HFFc6 (cell line): ENCODE results near the gene MTRR. TPM values are rescaled to one million over a fixed set of nuclear protein-coding genes. Genes with fewer than 3 reads are reported as not detected.
A peak's percentile ranks its signal among the peaks of the same experiment; 100 is the strongest.
"Not testable (repeated sequence)": the region's sequence is repeated elsewhere in the genome, so short reads cannot be mapped to it uniquely, and the experiment has no call there.

Experiments
- DNase-seq: peaks from one replicate; pipeline ENCODE4 v3.0.0-alpha.2; 2018
- H3K27ac Mint-ChIP-seq: 2 replicates; pipeline ENCODE4 v1.8.0; 2020; ENCODE audit warnings: mild to moderate bottlenecking, mixed read lengths
- H3K27me3 Mint-ChIP-seq: 2 replicates; pipeline ENCODE4 v1.8.0; 2021; ENCODE audit warnings: mild to moderate bottlenecking, moderate library complexity, mixed read lengths; ENCODE audit not compliant: insufficient read depth
- H3K36me3 Mint-ChIP-seq: 2 replicates; pipeline ENCODE4 v1.8.0; 2021; ENCODE audit warnings: low read depth, mixed read lengths
- H3K4me1 Mint-ChIP-seq: 2 replicates; pipeline ENCODE4 v1.8.0; 2020; ENCODE audit warnings: low read depth, mixed read lengths
- H3K4me3 Mint-ChIP-seq: 2 replicates; pipeline ENCODE4 v1.8.0; 2020; ENCODE audit warnings: mild to moderate bottlenecking, moderate library complexity, mixed read lengths
- H3K9me3 Mint-ChIP-seq: 2 replicates; pipeline ENCODE4 v1.8.0; 2020; ENCODE audit warnings: mild to moderate bottlenecking, mixed read lengths
- total RNA-seq, 6 experiments: library from RNA; stranded (reverse); fragmentation: NEBNext Ultra II Directional; extraction: Animal tissue kit (Norgen Biotek cat#: 25700); gene quantifications; 2 replicates in 1 of 6; 3 replicates in 5 of 6; pipeline ENCODE4 v1.2.3, GENCODE V29; 2021
- TF ChIP-seq, protein P1 (sequence below): fragments of 200-600 bp; sonication (generic); IDR thresholded peaks from 2 replicates; pipeline ENCODE4 v1.5.0; 2021; ENCODE audit warnings: antibody characterized with exemption, mild to moderate bottlenecking

Gene MTRR
- total RNA-seq, 6 experiments from 2014 or later: 33.8 to 44.1 (median 37.0) TPM

DNA sequence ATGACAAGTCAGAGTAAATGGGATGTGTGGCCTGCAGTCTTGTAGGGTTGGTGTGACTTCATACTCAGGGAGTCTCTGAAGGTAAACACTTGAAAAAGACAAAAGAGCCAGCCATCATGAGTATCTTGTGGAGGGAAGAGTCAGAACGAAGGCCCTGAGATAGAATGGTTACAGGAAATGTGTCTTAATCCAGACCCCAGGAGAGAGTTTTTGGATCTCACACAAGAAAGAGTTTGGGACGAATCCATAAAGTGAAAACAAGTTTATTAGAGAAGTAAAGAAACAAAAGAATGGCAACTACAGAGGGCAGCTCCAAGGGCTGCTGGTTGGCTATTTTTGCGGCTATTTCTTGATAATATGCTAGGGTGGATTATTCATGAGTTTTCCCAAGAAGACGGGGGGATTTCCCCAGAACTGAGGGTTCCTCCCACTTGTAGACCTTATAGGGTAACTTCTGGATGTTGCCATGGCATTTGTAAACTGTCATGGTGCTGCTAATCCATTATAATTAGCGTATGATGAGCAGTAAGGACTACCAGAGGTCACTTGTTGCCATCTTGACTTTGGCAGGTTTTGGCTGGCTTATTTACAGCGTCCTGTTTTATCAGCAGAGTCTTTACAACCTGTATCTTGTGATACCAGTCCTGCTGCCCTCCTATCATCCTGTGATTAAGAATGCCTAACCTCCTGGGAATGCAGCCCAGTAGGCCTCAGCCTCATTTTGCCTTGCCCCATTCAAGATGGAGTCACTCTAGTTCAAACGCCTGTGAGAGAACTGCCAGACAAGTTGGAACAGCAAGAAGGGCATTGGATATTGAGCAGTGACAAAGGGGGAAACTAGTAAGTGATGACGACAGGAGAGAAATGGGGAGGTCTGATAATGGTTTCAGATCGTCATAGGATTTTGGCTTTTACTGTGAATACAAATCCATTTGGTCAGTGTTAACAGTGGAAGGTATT lies 34.0 kb downstream of the MTRR start:
- Mint-ChIP-seq H3K27me3 (peaks cover 2% of the 10 kb centered on the region; the same call in 1 of the 2 replicates), H3K4me1 (peaks cover 32% of the 10 kb centered on the region), H3K36me3 (peaks cover 59% of the 10 kb centered on the region), H3K9me3 (peaks cover 4% of the 10 kb centered on the region), H3K27ac (peak overlapping the region; percentile 50), H3K4me3 (no peak overlapping the region; the same call in 1 of the 2 replicates)
- no peak for DNase-seq
- TF ChIP-seq, protein P1, sequence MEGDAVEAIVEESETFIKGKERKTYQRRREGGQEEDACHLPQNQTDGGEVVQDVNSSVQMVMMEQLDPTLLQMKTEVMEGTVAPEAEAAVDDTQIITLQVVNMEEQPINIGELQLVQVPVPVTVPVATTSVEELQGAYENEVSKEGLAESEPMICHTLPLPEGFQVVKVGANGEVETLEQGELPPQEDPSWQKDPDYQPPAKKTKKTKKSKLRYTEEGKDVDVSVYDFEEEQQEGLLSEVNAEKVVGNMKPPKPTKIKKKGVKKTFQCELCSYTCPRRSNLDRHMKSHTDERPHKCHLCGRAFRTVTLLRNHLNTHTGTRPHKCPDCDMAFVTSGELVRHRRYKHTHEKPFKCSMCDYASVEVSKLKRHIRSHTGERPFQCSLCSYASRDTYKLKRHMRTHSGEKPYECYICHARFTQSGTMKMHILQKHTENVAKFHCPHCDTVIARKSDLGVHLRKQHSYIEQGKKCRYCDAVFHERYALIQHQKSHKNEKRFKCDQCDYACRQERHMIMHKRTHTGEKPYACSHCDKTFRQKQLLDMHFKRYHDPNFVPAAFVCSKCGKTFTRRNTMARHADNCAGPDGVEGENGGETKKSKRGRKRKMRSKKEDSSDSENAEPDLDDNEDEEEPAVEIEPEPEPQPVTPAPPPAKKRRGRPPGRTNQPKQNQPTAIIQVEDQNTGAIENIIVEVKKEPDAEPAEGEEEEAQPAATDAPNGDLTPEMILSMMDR: no peak

DNA sequence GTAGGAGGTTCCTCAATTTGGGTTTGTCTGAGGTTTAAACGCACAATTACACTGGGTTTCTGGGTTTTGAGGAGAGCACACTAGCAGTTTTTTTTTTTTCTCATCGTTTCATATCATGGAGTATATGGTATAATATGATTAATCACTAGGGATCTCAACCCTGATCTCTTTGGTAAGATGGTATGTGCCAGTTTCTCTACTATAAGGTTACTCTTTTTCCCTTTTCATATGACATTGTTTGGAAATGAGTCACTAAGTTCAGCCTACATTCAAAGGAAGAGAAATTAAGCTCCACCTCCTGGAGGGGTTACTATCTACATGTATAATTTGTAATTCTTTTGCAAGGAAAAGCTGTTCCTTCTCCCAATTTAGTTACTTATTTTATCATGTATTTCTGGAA lies 35.2 kb downstream of the MTRR start:
- Mint-ChIP-seq H3K27ac (peak overlapping the region; percentile 50), H3K27me3 (peaks cover 2% of the 10 kb centered on the region; the same call in 1 of the 2 replicates), H3K4me3 (no peak overlapping the region; the same call in 1 of the 2 replicates), H3K4me1 (peaks cover 32% of the 10 kb centered on the region), H3K9me3 (peaks cover 13% of the 10 kb centered on the region), H3K36me3 (peaks cover 59% of the 10 kb centered on the region)
- TF ChIP-seq, protein P1: 0 out of 2 replicates have a peak, but pooled peaks have one; percentile 16
- DNase-seq: peak; percentile 79

DNA sequence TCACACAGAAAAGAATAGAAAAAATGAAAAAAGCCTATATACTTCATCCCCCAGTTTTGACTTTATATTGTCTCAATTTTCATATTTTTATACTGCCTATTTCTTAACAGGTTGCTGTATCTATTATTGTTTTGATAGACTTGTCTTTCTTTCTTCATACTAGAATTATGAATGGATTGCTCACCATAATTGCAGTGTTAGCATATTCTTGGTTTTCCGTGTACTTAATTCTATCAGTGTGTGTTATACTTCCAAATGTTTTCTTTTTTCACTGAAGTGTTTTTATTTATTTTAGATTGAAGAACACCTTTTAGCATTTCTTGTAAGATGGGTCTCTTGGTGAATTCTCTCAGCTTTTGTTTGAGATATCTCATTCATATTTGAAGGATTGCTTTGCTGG lies 38.7 kb downstream of the MTRR start:
- H3K36me3 Mint-ChIP-seq: peaks cover 65% of the 10 kb centered on the region
- H3K27me3 Mint-ChIP-seq: no peaks in the 10 kb centered on the region
- H3K4me1 Mint-ChIP-seq: peaks cover 21% of the 10 kb centered on the region
- no peak for DNase-seq
- peaks cover 21% of the 10 kb centered on the region for H3K9me3 Mint-ChIP-seq
- no peak overlapping the region for H3K4me3 Mint-ChIP-seq
- no peak overlapping the region for H3K27ac Mint-ChIP-seq
- TF ChIP-seq, protein P1: no peak

DNA sequence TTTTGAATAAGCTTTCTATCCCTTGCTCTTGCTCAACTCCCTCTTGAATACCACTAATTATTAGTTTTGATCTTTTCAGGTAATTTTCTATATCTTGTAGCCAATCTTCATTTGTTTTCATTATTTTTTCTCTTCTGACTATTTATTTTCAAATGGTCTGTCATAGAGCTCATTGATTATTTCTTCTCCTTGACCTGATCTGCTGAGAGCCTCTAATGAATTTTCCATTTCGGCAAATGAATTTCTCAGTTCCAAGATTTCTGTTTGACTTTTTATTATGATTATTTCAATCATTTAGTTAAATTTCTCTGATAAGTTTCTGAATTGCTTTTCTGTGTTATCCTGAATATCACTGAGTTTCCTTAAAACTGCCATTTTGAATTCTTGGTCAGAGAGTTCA lies 39.4 kb downstream of the MTRR start:
- Mint-ChIP-seq H3K36me3 (peaks cover 67% of the 10 kb centered on the region), H3K9me3 (peaks cover 28% of the 10 kb centered on the region), H3K4me3 (no peak overlapping the region), H3K27me3 (no peaks in the 10 kb centered on the region), H3K27ac (no peak overlapping the region), H3K4me1 (peaks cover 15% of the 10 kb centered on the region)
- TF ChIP-seq, protein P1: no peak
- no peak for DNase-seq

DNA sequence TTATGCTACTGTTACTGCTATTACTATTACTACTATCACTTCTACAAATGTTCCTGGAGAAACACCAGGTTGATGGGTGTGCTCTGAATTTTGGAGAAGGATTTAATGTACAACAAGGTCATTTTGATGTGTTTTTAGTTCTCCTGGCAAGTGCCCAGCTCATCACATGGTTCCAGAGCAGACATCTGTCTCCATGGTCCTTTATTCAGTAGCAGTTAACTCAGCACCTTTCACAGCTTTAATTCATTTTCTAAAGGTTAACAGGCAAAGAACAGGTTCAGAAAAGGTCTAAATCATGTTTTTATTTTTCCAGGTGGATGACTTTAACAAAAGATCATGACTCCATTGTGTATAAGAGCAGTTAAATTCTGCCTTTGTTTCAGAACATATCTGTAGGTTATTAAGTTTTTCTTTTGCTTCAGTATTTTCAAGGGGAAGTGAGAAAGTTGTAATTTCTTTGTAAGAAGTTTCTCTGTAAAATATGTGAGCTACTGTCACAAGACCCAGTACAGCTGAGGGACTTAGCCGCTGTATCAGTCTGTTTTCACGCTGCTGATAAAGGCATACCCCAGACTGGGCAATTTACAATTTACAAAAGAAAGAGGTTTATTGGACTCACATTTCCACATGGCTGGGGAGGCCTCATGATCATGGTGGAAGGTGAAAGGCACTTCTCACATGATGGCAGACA lies 41.9 kb downstream of the MTRR start:
- Mint-ChIP-seq H3K9me3 (peaks cover 28% of the 10 kb centered on the region), H3K27me3 (no peaks in the 10 kb centered on the region), H3K36me3 (peaks cover 53% of the 10 kb centered on the region), H3K4me3 (no peak overlapping the region), H3K4me1 (peaks cover 6% of the 10 kb centered on the region), H3K27ac (no peak overlapping the region)
- TF ChIP-seq, protein P1: no peak
- no peak for DNase-seq

DNA sequence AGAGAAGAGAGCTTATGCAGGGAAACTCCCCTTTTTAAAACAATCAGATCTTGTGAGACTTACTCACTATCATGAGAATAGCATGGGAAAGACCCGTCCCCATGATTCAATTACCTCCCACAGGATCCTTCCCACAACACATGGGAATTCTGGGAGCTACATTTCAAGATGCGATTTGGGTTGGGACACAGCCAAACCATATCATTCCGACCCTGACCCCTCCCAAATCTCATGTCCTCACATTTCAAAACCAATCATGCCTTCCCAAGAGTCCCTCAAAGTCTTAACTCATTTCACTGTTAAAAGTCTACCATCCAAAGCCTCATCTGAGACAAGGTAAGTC lies 42.5 kb downstream of the MTRR start:
- H3K27ac Mint-ChIP-seq, H3K27me3 Mint-ChIP-seq, H3K4me3 Mint-ChIP-seq, DNase-seq: not testable (repeated sequence)
- peaks cover 11% of the 10 kb centered on the region for H3K4me1 Mint-ChIP-seq
- H3K36me3 Mint-ChIP-seq: peaks cover 51% of the 10 kb centered on the region
- H3K9me3 Mint-ChIP-seq: peaks cover 28% of the 10 kb centered on the region
